Suprapubic skin (tissue), 4 donors: Measurements from ENCODE around the gene PTPRN2.

ENCODE experiments used
- POLR2A ChIP-seq, 2 donors: fragments of 450-650 bp; IDR thresholded peaks; one replicate each; pipeline ENCODE4 v1.6.1; 2017; ENCODE audit warnings: antibody characterized with exemption in 2 of 2, mild to moderate bottlenecking in 2 of 2, moderate library complexity in 2 of 2
- POLR2AphosphoS5 ChIP-seq, 3 donors: sonication (generic); formaldehyde crosslinking; IDR thresholded peaks; one replicate each; pipeline ENCODE4 v1.6.1; 2017; ENCODE audit warnings: antibody characterized with exemption in 3 of 3
- TF ChIP-seq, protein P1 (sequence below), 2 donors: fragments of 200-600 bp in 1 of 2; fragments of 450-650 bp in 1 of 2; sonication (generic) in 1 of 2; IDR thresholded peaks; one replicate each; pipeline ENCODE4 v1.5.1; 2016 to 2019; ENCODE audit warnings: antibody characterized with exemption in 2 of 2, mild to moderate bottlenecking in 1 of 2, moderate library complexity in 1 of 2

DNA sequence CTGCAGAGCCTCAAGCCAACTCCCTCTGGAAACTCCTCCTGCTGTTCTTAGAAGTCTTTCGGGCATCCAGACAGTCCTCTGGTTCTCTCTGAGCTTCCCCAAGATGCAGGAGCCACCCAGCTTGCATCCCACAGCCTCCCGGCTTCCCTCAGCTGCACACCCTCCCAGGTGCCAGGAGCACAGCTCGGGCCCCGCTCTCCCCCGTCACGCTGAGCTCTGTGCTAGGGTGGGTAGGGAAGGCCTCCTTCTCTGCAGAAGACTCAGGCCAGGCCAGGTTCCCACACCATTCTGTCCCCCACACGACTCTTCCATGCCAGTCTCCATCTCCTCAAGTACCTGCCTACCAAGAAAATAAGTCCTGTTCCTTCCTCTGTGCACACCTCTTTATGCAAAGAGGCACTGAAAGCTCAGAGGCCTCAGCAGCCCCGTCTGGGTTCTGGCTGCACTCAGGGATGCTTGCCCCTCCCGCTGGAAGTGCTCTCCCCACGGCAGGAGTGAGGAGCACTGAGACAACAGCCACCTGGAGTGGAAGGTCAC is 537.1 kb downstream of the PTPRN2 start:
- TF ChIP-seq, protein P1, sequence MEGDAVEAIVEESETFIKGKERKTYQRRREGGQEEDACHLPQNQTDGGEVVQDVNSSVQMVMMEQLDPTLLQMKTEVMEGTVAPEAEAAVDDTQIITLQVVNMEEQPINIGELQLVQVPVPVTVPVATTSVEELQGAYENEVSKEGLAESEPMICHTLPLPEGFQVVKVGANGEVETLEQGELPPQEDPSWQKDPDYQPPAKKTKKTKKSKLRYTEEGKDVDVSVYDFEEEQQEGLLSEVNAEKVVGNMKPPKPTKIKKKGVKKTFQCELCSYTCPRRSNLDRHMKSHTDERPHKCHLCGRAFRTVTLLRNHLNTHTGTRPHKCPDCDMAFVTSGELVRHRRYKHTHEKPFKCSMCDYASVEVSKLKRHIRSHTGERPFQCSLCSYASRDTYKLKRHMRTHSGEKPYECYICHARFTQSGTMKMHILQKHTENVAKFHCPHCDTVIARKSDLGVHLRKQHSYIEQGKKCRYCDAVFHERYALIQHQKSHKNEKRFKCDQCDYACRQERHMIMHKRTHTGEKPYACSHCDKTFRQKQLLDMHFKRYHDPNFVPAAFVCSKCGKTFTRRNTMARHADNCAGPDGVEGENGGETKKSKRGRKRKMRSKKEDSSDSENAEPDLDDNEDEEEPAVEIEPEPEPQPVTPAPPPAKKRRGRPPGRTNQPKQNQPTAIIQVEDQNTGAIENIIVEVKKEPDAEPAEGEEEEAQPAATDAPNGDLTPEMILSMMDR (IDR thresholded peaks at IDR 0.05): no peak
- no peak for TF ChIP-seq POLR2A (IDR thresholded peaks at IDR 0.05)
- TF ChIP-seq POLR2AphosphoS5 (IDR thresholded peaks at IDR 0.05): no peak
